Stromal cell of bone marrow (primary cell): ENCODE results near the gene HACD3.
"Not testable (repeated sequence)": the region's sequence is repeated elsewhere in the genome, so short reads cannot be mapped to it uniquely, and the experiment has no call there.

Experiments used
- DNase-seq: peaks from one replicate; pipeline ENCODE4 v3.0.0-alpha.2; 2012; ENCODE audit warnings: low read depth

Gene HACD3

GRCh38 chr15:65603134-65603533 is 72.9 kb downstream of the HACD3 start:
- no peak for DNase-seq

- DNase-seq, result no peak
Observed at GRCh38 chr15:65603559-65603958, 73.3 kb downstream of the HACD3 start.

GRCh38 chr15:65610871-65611718 is 80.8 kb downstream of the HACD3 start, which contains the start of gene INTS14:
Gene INTS14, minus strand, starts transcription at chr15:65611131. Its CDS starts 3,751 bp downstream, at chr15:65607380.
- peak; percentile 91 for DNase-seq

- DNase-seq, result no peak
Observed at GRCh38 chr15:65611888-65612615, 81.8 kb downstream of the HACD3 start.

- peak; percentile 31 for DNase-seq
Observed at GRCh38 chr15:65612616-65612946, 82.3 kb downstream of the HACD3 start.

- DNase-seq, result no peak
Observed at GRCh38 chr15:65612949-65613744, 82.9 kb downstream of the HACD3 start.

- DNase-seq, result not testable (repeated sequence)
Observed at GRCh38 chr15:65615887-65616286, 85.6 kb downstream of the HACD3 start.

GRCh38 chr15:65618560-65619109 is 88.4 kb downstream of the HACD3 start:
- DNase-seq, result no peak

- no peak for DNase-seq
Observed at GRCh38 chr15:65619626-65620290, 89.5 kb downstream of the HACD3 start.

GRCh38 chr15:65620833-65621232 is 90.6 kb downstream of the HACD3 start:
- DNase-seq, result no peak

GRCh38 chr15:65621638-65622037 is 91.4 kb downstream of the HACD3 start, which contains the start of gene SLC24A1:
Gene SLC24A1, plus strand, starts transcription at chr15:65621938. Its CDS starts 2,143 bp downstream, at chr15:65624081.
- DNase-seq, result no peak

- no peak for DNase-seq
Observed at GRCh38 chr15:65623103-65623502, 92.8 kb downstream of the HACD3 start.

GRCh38 chr15:65626856-65627255 is 96.6 kb downstream of the HACD3 start:
- no peak for DNase-seq
